Measurements from ENCODE around the gene KLHL41.

KLHL41 gene

DNA sequence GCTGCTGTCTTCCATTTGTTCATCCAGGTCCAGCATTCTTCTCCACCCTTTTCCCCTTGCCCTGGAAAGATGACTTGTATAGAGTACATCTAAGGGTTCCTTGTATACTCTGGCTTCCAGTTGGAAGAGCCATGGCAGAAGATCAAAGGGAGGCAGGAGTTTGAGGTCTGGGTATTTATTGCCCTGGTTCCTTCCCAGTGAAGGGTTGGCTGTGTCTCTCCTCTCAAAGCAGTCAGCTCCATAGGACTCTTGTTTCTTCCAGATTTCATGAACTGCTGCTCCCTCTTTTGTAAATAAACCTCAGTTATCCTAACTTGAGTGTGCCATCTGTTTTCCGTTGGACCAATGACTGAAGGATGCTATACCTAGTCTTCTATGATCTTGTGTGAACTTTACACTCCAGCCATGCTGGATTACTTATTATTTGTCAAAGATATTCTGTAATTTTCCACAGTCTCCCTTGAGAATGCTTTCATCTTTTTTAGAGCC is 23.8 kb upstream of the KLHL41 start:
- no peak for TF ChIP-seq ZFX (IDR thresholded peaks at IDR 0.05)
- H3K27ac ChIP-seq, result no peak overlapping the region

- no peak overlapping the region for H3K27ac ChIP-seq
- TF ChIP-seq ZFX (IDR thresholded peaks at IDR 0.05), result no peak
- TF ChIP-seq, protein P1, sequence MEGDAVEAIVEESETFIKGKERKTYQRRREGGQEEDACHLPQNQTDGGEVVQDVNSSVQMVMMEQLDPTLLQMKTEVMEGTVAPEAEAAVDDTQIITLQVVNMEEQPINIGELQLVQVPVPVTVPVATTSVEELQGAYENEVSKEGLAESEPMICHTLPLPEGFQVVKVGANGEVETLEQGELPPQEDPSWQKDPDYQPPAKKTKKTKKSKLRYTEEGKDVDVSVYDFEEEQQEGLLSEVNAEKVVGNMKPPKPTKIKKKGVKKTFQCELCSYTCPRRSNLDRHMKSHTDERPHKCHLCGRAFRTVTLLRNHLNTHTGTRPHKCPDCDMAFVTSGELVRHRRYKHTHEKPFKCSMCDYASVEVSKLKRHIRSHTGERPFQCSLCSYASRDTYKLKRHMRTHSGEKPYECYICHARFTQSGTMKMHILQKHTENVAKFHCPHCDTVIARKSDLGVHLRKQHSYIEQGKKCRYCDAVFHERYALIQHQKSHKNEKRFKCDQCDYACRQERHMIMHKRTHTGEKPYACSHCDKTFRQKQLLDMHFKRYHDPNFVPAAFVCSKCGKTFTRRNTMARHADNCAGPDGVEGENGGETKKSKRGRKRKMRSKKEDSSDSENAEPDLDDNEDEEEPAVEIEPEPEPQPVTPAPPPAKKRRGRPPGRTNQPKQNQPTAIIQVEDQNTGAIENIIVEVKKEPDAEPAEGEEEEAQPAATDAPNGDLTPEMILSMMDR (conservative IDR thresholded peaks at IDR 0.05), result no peak
Observed at GRCh38 chr2:169486487-169486886, 23.0 kb upstream of the KLHL41 start.

DNA sequence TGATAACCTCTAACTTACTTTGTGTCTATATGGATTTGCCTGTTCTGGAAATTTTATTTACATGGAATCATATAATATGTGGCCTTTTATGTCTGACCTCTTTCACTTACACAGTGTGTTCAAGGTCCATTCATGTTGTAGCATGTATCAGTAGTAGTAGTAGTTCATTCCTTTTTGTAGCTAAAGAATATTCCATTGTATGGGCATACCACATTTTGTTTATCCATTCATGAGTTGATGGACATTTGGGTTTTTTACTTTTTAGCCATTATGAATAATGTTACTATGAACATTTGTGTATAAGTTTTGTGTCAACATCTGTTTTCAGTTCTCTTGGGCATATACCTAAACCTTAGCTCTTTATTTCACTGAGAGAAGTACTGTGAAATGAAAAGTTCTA is 18.7 kb upstream of the KLHL41 start:
- TF ChIP-seq ZFX (IDR thresholded peaks at IDR 0.05), result no peak
- TF ChIP-seq, protein P1 (conservative IDR thresholded peaks at IDR 0.05), result no peak
- H3K27ac ChIP-seq, result no peak overlapping the region

DNA sequence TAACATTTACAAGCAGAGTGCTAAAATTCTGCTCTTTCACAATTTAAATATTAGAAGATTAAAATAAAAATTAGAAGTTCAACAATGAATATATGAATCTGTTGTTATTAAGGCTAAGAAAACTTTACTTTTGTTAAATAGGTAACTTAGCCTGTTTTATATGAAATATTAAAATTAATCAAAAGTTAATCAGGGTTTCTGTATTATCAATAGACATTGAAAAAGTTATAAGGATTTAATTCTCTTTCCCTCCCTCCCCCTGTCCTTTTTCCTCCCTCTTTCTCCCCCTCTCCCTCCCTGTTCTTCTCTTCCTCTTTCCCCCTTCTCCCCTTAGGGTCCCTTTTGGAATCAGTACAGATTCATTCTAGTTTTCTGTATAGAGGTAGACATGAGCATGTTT is 18.1 kb upstream of the KLHL41 start:
- TF ChIP-seq, protein P1 (conservative IDR thresholded peaks at IDR 0.05), result no peak
- no peak for TF ChIP-seq ZFX (IDR thresholded peaks at IDR 0.05)
- H3K27ac ChIP-seq, result no peak overlapping the region

DNA sequence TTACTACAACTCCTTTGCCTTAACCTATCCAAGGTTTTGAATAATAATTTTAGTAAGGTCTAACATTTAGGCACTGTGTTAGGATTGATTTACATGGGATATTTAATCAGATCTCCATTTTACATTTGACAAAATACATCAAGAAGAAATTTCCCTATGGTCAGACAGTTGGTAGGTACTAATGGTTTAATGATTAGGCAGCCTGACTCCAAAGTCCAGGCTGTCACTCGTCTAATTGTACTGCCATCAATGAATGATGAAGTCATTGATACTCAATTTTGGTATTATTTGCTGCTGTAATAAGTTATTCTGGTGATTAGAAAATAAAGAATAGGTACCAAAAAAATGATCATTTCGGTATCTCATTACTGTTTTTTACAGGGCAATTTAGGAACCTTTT is 16.1 kb upstream of the KLHL41 start:
- H3K27ac ChIP-seq, result no peak overlapping the region
- TF ChIP-seq, protein P1 (conservative IDR thresholded peaks at IDR 0.05), result no peak
- TF ChIP-seq ZFX (IDR thresholded peaks at IDR 0.05), result no peak

DNA sequence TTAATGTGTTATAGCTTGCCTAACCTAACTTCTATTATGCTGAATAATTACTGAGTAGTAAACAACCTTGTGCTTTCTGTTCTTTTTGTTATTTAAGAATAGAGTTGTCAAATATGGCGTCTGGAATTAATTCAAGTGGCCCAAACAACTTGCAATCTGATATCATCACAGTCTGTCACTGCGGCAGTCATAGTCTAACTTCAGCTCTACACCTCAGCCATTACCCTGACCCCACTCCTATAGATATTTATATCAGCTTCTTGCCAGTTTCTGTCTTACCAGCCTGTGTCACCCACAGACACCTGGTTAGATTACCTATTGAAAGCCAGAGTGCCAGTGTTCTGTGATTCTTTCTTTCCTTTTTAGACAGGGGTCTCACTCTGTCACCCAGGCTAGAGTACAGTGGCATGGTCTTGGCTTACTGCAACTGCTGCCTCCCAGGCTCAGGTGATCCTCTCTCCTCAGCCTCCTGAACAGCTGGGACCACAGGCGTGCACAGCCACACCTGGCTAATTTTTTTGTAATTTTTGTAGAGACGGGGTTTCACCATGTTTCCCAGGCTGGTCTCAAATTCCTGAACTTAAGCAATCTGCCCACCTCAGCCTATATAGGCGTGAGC is 14.1 kb upstream of the KLHL41 start:
- no peak for TF ChIP-seq ZFX (IDR thresholded peaks at IDR 0.05)
- TF ChIP-seq, protein P1 (conservative IDR thresholded peaks at IDR 0.05), result no peak
- no peak overlapping the region for H3K27ac ChIP-seq

DNA sequence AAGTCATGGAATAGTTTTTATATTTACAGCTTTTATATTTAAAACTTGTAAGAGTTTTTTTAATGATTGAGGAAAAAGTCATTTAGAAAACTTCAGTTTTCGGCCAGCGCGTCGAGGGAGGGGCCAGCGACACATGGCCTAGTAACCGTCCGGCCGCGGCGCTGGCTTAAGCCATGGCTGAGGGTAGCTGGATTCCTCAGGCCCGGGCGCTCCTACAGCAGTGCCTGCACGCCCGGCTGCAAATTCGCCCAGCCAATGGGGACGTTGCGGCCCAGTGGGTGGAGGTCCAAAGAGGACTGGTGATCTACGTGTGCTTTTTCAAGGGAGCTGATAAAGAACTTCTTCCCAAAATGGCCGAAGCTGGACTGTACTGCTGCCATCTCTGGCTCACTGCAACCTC is 4.9 kb upstream of the KLHL41 start:
- TF ChIP-seq, protein P1 (conservative IDR thresholded peaks at IDR 0.05), result no peak
- no peak for TF ChIP-seq ZFX (IDR thresholded peaks at IDR 0.05)
- no peak overlapping the region for H3K27ac ChIP-seq

- TF ChIP-seq, protein P1 (conservative IDR thresholded peaks at IDR 0.05), result no peak
- no peak for TF ChIP-seq ZFX (IDR thresholded peaks at IDR 0.05)
- no peak overlapping the region; the same call in 1 of the 2 replicates for H3K27ac ChIP-seq
Observed at GRCh38 chr2:169507698-169508097, 1.8 kb upstream of the KLHL41 start.
